ENCODE results near the gene HSP90B1.
A peak's percentile ranks its signal among the peaks of the same experiment; 100 is the strongest.

The HSP90B1 gene

DNA sequence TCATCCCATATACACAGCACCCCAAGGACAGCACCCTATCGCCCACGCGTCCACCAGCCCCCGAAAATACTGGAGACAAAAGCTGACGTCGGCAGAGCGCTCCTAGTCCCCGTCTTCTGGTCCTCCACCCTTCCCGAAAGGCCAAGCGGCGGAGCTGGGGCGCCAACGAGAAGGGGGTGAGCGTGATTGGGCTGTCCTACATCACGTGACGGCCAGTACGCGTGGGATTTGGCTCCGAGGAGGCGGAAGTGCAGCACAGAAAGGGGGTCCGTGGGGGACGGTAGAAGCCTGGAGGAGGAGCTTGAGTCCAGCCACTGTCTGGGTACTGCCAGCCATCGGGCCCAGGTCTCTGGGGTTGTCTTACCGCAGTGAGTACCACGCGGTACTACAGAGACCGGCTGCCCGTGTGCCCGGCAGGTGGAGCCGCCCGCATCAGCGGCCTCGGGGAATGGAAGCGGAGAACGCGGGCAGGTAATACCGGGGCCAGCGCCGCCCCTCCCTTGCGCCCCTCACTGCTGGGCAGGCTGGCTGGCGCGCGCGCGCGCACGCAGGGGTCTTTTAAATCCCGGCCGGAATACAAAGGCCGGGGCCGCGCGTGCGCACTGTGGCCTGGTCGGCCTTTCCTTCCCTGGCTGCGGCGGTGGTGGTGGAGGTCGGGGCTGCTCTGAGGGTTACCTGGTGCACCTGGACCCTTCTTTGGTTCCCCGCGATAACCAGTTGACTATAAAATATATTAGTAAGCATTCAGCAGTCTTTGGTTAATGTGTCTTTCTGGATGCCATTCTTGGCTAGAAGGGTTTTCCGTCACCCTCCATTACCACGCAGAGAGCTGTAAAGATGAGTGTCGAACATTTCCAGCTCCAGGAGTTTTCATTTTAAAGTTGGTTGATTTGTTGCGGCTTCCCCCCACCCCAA lies 35.6 kb downstream of the HSP90B1 start, which contains the start of gene TDG (continued):
- TF ChIP-seq ZSCAN16 (tag by site-specific recombination; IDR thresholded peaks at IDR 0.05) = no peak
- TF ChIP-seq HIC1 (tag by site-specific recombination; IDR thresholded peaks at IDR 0.05) = peak; percentile 99
- TF ChIP-seq ZNF843 (tag by site-specific recombination; IDR thresholded peaks at IDR 0.05) = peak; percentile 62
- TF ChIP-seq ZNF747 (tag by site-specific recombination; IDR thresholded peaks at IDR 0.05) = no peak
- TF ChIP-seq SALL2 (tag by site-specific recombination; IDR thresholded peaks at IDR 0.05; ENCODE audit: borderline replicate concordance) = no peak
- no peak for TF ChIP-seq ZNF114 (tag by site-specific recombination; IDR thresholded peaks at IDR 0.05)
- no peak for TF ChIP-seq FEZF1 (tag by site-specific recombination; IDR thresholded peaks at IDR 0.05)
- TF ChIP-seq, protein P1, sequence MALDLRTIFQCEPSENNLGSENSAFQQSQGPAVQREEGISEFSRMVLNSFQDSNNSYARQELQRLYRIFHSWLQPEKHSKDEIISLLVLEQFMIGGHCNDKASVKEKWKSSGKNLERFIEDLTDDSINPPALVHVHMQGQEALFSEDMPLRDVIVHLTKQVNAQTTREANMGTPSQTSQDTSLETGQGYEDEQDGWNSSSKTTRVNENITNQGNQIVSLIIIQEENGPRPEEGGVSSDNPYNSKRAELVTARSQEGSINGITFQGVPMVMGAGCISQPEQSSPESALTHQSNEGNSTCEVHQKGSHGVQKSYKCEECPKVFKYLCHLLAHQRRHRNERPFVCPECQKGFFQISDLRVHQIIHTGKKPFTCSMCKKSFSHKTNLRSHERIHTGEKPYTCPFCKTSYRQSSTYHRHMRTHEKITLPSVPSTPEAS (tag by site-specific recombination; IDR thresholded peaks at IDR 0.05) = peak; percentile 41
- TF ChIP-seq ZNF398 (tag by site-specific recombination; IDR thresholded peaks at IDR 0.05) = no peak
- TF ChIP-seq ZBTB11 (tag by site-specific recombination; conservative IDR thresholded peaks at IDR 0.05; ENCODE audit: low read depth) = peak; percentile 99
- no peak for TF ChIP-seq ZNF423 (tag by site-specific recombination; IDR thresholded peaks at IDR 0.05)
- no peak for TF ChIP-seq ZNF292 (tag by site-specific recombination; IDR thresholded peaks at IDR 0.05; ENCODE audit: borderline replicate concordance, low read depth)
- TF ChIP-seq ZNF768 (tag by site-specific recombination; IDR thresholded peaks at IDR 0.05) = no peak
- no peak for TF ChIP-seq TCF7L2 (IDR thresholded peaks at IDR 0.05; ENCODE audit: borderline replicate concordance, low read depth, low read length)
- TF ChIP-seq ZNF626 (tag by site-specific recombination; IDR thresholded peaks at IDR 0.05) = no peak
- no peak for TF ChIP-seq ZNF169 (tag by site-specific recombination; IDR thresholded peaks at IDR 0.05)
- no peak for TF ChIP-seq ZNF585B (tag by site-specific recombination; IDR thresholded peaks at IDR 0.05)
- no peak for TF ChIP-seq ZNF416 (tag by site-specific recombination; IDR thresholded peaks at IDR 0.05)
- TF ChIP-seq ZNF510 (tag by site-specific recombination; IDR thresholded peaks at IDR 0.05; ENCODE audit: insufficient replicate concordance) = no peak
- peak; percentile 77 for TF ChIP-seq EGR2 (tag by site-specific recombination; IDR thresholded peaks at IDR 0.05; ENCODE audit: low read depth)
- TF ChIP-seq ZNF157 (tag by site-specific recombination; IDR thresholded peaks at IDR 0.05) = no peak
- no peak for TF ChIP-seq ZNF521 (tag by site-specific recombination; IDR thresholded peaks at IDR 0.05)
- no peak for TF ChIP-seq ZFP41 (tag by site-specific recombination; IDR thresholded peaks at IDR 0.05; ENCODE audit: borderline replicate concordance)
- TF ChIP-seq ZBTB44 (tag by site-specific recombination; IDR thresholded peaks at IDR 0.05) = peak; percentile 61; the same call in 1 of the 2 replicates
- no peak for TF ChIP-seq GLI2 (tag by site-specific recombination; IDR thresholded peaks at IDR 0.05; ENCODE audit: borderline replicate concordance, low read depth)
- TF ChIP-seq ZNF148 (tag by site-specific recombination; IDR thresholded peaks at IDR 0.05; ENCODE audit: borderline replicate concordance) = no peak
